Mammary epithelial cell (primary cell): ENCODE results near the gene MIPEP.

Source experiments
- CTCF ChIP-seq, 2 donors: IDR thresholded peaks in 1 of 2; conservative IDR thresholded peaks in 1 of 2; 2 replicates each; pipeline ENCODE4 v1.5.1; 2011 to 2012; ENCODE audit warnings: inconsistent platforms in 2 of 2, low read length in 2 of 2, mild to moderate bottlenecking in 2 of 2, control low read depth in 1 of 2, low read depth in 1 of 2; ENCODE audit not compliant: insufficient read depth in 1 of 2; ENCODE audit errors: extremely low read depth in 1 of 2
- EZH2 ChIP-seq: IDR thresholded peaks from 2 replicates; pipeline ENCODE4 v1.6.1; 2012; ENCODE audit warnings: low read length, inconsistent platforms, borderline replicate concordance

- TF ChIP-seq CTCF (conservative IDR thresholded peaks at IDR 0.05 in 1 of 2, IDR thresholded peaks at IDR 0.05 in 1 of 2; ENCODE audit: extremely low read depth in 1 of 2, insufficient read depth in 1 of 2, low read depth in 1 of 2, low read length in 2 of 2) (no peak), EZH2 (no peak)
Observed at GRCh38 chr13:23703246-23703860, 185.8 kb downstream of the MIPEP start.
